GM12878 (cell line): Measurements from ENCODE around the gene UNC13D. TPM values are rescaled to one million over a fixed set of nuclear protein-coding genes. Genes with fewer than 3 reads are reported as not detected.

Experiments
- CHD1 ChIP-seq: IDR thresholded peaks from 2 replicates; pipeline ENCODE4 v1.6.1; 2012; ENCODE audit warnings: low read depth, low read length, improper control_type of control experiment
- CREB1 ChIP-seq: IDR thresholded peaks from 2 replicates; pipeline ENCODE4 v1.6.1; 2012; ENCODE audit warnings: low read depth, mild to moderate bottlenecking, inconsistent platforms
- EED ChIP-seq: sonication (generic); IDR thresholded peaks from 2 replicates; pipeline ENCODE4 v1.6.1; 2016; ENCODE audit warnings: antibody characterized with exemption, low read depth
- ESRRA ChIP-seq: IDR thresholded peaks from 2 replicates; pipeline ENCODE4 v1.6.1; 2012; ENCODE audit warnings: mild to moderate bottlenecking, low read length, improper control_type of control experiment
- FOXK2 ChIP-seq: fragments of 450-650 bp; IDR thresholded peaks from 2 replicates; pipeline ENCODE4 v1.6.1; 2017; ENCODE audit warnings: mild to moderate bottlenecking, moderate library complexity
- HDAC6 ChIP-seq: fragments of 200-600 bp; sonication (generic); IDR thresholded peaks from one replicate; pipeline ENCODE4 v1.8.0; 2017; ENCODE audit warnings: antibody characterized with exemption; ENCODE audit not compliant: unreplicated experiment
- KDM1A ChIP-seq: fragments of 200-600 bp; sonication (generic); IDR thresholded peaks from 2 replicates; pipeline ENCODE4 v1.6.1; 2016; ENCODE audit warnings: borderline replicate concordance
- SIX5 ChIP-seq: IDR thresholded peaks from 2 replicates; pipeline ENCODE4 v1.6.1; 2011; ENCODE audit warnings: mild to moderate bottlenecking, low read depth, low read length, moderate library complexity; ENCODE audit not compliant: severe bottlenecking
- SPI1 ChIP-seq: IDR thresholded peaks from 2 replicates; pipeline ENCODE4 v1.6.1; 2011; ENCODE audit warnings: low read depth, mild to moderate bottlenecking, low read length, moderate library complexity, borderline replicate concordance; ENCODE audit not compliant: insufficient read depth
- ZNF24 ChIP-seq: fragments of 450-650 bp; IDR thresholded peaks from 2 replicates; pipeline ENCODE4 v1.6.1; 2017; ENCODE audit warnings: antibody characterized with exemption, mild to moderate bottlenecking
- polyA plus RNA-seq, 11 experiments: library from polyadenylated mRNA; depleted of rRNA in 4 of 11; unstranded in 6 of 11; stranded (reverse) in 5 of 11; fragments of >200 nt; fragmentation: Nextera tagmentation in 4 of 11; fragmentation: Illumina TruSeq in 1 of 11; extraction: Ambion mirVana in 4 of 11; extraction: Trizol in 1 of 11; gene quantifications; 1 replicate in 1 of 11; 2 replicates in 10 of 11; pipeline versions ENCODE4 v1.2.1 to v1.2.3, GENCODE V29; 2011 to 2016; ENCODE audit warnings: inconsistent platforms in 2 of 11, missing spikeins in 2 of 11, low read depth in 1 of 11
- total RNA-seq, 4 experiments: library from RNA; depleted of rRNA in 3 of 4; stranded (reverse); fragments of >200 nt in 3 of 4; fragmentation: Illumina TruSeq in 1 of 4; extraction: Trizol in 1 of 4; gene quantifications; 2 replicates each; pipeline versions ENCODE4 v1.2.1 to v1.2.3, GENCODE V29; 2013 to 2021
- TF ChIP-seq, protein P1 (sequence below): fragments of 450-650 bp; IDR thresholded peaks from 2 replicates; pipeline ENCODE4 v1.6.1; 2017; ENCODE audit warnings: mild to moderate bottlenecking, low read depth, inconsistent platforms; ENCODE audit not compliant: poor library complexity, severe bottlenecking
- TF ChIP-seq, protein P2 (sequence below): fragments of 450-650 bp; IDR thresholded peaks from 2 replicates; pipeline ENCODE4 v1.6.1; 2017; ENCODE audit warnings: low read depth, mild to moderate bottlenecking, moderate library complexity
- TF ChIP-seq, protein P3 (sequence below): fragments of 450-650 bp; IDR thresholded peaks from 2 replicates; pipeline ENCODE4 v1.6.1; 2017; ENCODE audit warnings: borderline replicate concordance
- TF ChIP-seq, protein P4 (sequence below): fragments of 150-350 bp; IDR thresholded peaks from 2 replicates; pipeline ENCODE4 v1.6.1; 2016; ENCODE audit warnings: low read depth, low read length
- TF ChIP-seq, protein P5 (sequence below): fragments of 450-650 bp; IDR thresholded peaks from 2 replicates; pipeline ENCODE4 v1.6.1; 2018; ENCODE audit warnings: borderline replicate concordance, mild to moderate bottlenecking; ENCODE audit not compliant: partially characterized antibody
- TF ChIP-seq, protein P6 (sequence below): IDR thresholded peaks from 2 replicates; pipeline ENCODE4 v1.6.1; 2011; ENCODE audit warnings: low read depth, low read length, improper control_type of control experiment, borderline replicate concordance

UNC13D gene
- total and polyA plus RNA-seq, 10 of the 15 experiments (the other 5 are each of a cell fraction or from before 2014, with no cell fraction given) = 0.32 to 63.9 (median 25.2) TPM

DNA sequence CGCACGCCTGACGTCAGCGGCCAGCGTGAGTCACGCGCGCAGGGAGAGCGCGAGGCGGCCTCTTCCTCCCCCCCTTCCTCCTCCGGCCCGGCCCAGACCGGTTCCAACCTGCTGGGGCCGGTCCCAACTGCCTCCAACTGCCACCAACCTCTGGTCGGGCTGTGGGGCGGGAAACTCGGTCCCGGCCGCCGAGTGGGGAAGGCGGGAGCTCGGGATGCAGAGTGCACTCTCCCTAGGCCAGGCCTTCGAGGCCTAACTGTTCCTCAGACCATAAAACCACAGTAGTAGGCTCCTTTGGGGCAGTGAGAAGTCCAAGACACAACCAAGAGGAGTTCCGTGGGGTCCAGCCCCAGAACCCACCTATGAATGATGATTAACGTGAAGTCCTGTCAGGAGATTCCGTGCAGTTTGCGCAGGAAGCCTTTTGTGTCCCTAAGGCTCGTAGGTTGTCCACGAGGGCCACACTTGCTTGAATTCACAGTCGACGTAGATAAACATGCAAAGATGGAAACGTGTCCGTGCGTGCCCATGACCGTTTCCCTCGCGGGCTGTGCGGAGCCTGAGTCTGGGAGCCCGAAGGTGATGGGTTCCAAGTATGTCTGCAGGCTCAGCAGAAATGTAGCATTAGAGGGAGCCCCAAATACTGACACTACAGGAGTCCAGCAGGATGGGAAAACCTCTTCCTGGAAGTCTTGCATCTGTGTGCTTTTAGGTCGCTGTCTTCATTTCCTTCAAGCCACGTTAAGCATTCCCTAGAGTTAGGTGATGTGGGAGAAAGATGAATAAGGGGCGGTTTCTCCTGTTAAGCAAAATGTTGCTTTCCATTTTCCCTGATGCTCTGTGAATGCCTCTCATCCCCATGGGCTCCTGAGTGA lies 59.0 kb downstream of the UNC13D start (continued):
- TF ChIP-seq, protein P1, sequence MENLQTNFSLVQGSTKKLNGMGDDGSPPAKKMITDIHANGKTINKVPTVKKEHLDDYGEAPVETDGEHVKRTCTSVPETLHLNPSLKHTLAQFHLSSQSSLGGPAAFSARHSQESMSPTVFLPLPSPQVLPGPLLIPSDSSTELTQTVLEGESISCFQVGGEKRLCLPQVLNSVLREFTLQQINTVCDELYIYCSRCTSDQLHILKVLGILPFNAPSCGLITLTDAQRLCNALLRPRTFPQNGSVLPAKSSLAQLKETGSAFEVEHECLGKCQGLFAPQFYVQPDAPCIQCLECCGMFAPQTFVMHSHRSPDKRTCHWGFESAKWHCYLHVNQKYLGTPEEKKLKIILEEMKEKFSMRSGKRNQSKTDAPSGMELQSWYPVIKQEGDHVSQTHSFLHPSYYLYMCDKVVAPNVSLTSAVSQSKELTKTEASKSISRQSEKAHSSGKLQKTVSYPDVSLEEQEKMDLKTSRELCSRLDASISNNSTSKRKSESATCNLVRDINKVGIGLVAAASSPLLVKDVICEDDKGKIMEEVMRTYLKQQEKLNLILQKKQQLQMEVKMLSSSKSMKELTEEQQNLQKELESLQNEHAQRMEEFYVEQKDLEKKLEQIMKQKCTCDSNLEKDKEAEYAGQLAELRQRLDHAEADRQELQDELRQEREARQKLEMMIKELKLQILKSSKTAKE = no peak
- TF ChIP-seq ZNF24 (no peak), SIX5 (no peak), EED (0 out of 2 replicates have a peak, but pooled peaks have one; percentile 4), KDM1A (no peak), HDAC6 (no peak), CHD1 (peak; percentile 89; the same call in 1 of the 2 replicates), SPI1 (no peak), FOXK2 (no peak; the same call in 1 of the 2 replicates), ESRRA (no peak), CREB1 (no peak)
- TF ChIP-seq, protein P2, sequence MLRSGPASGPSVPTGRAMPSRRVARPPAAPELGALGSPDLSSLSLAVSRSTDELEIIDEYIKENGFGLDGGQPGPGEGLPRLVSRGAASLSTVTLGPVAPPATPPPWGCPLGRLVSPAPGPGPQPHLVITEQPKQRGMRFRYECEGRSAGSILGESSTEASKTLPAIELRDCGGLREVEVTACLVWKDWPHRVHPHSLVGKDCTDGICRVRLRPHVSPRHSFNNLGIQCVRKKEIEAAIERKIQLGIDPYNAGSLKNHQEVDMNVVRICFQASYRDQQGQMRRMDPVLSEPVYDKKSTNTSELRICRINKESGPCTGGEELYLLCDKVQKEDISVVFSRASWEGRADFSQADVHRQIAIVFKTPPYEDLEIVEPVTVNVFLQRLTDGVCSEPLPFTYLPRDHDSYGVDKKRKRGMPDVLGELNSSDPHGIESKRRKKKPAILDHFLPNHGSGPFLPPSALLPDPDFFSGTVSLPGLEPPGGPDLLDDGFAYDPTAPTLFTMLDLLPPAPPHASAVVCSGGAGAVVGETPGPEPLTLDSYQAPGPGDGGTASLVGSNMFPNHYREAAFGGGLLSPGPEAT = peak; percentile 37; the same call in 1 of the 2 replicates
- TF ChIP-seq, protein P3, sequence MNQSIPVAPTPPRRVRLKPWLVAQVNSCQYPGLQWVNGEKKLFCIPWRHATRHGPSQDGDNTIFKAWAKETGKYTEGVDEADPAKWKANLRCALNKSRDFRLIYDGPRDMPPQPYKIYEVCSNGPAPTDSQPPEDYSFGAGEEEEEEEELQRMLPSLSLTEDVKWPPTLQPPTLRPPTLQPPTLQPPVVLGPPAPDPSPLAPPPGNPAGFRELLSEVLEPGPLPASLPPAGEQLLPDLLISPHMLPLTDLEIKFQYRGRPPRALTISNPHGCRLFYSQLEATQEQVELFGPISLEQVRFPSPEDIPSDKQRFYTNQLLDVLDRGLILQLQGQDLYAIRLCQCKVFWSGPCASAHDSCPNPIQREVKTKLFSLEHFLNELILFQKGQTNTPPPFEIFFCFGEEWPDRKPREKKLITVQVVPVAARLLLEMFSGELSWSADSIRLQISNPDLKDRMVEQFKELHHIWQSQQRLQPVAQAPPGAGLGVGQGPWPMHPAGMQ = no peak
- TF ChIP-seq, protein P4, sequence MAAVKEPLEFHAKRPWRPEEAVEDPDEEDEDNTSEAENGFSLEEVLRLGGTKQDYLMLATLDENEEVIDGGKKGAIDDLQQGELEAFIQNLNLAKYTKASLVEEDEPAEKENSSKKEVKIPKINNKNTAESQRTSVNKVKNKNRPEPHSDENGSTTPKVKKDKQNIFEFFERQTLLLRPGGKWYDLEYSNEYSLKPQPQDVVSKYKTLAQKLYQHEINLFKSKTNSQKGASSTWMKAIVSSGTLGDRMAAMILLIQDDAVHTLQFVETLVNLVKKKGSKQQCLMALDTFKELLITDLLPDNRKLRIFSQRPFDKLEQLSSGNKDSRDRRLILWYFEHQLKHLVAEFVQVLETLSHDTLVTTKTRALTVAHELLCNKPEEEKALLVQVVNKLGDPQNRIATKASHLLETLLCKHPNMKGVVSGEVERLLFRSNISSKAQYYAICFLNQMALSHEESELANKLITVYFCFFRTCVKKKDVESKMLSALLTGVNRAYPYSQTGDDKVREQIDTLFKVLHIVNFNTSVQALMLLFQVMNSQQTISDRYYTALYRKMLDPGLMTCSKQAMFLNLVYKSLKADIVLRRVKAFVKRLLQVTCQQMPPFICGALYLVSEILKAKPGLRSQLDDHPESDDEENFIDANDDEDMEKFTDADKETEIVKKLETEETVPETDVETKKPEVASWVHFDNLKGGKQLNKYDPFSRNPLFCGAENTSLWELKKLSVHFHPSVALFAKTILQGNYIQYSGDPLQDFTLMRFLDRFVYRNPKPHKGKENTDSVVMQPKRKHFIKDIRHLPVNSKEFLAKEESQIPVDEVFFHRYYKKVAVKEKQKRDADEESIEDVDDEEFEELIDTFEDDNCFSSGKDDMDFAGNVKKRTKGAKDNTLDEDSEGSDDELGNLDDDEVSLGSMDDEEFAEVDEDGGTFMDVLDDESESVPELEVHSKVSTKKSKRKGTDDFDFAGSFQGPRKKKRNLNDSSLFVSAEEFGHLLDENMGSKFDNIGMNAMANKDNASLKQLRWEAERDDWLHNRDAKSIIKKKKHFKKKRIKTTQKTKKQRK = no peak
- TF ChIP-seq, protein P5, sequence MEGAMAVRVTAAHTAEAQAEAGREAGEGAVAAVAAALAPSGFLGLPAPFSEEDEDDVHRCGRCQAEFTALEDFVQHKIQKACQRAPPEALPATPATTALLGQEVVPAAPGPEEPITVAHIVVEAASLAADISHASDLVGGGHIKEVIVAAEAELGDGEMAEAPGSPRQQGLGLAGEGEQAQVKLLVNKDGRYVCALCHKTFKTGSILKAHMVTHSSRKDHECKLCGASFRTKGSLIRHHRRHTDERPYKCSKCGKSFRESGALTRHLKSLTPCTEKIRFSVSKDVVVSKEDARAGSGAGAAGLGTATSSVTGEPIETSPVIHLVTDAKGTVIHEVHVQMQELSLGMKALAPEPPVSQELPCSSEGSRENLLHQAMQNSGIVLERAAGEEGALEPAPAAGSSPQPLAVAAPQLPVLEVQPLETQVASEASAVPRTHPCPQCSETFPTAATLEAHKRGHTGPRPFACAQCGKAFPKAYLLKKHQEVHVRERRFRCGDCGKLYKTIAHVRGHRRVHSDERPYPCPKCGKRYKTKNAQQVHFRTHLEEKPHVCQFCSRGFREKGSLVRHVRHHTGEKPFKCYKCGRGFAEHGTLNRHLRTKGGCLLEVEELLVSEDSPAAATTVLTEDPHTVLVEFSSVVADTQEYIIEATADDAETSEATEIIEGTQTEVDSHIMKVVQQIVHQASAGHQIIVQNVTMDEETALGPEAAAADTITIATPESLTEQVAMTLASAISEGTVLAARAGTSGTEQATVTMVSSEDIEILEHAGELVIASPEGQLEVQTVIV = no peak
- TF ChIP-seq, protein P6, sequence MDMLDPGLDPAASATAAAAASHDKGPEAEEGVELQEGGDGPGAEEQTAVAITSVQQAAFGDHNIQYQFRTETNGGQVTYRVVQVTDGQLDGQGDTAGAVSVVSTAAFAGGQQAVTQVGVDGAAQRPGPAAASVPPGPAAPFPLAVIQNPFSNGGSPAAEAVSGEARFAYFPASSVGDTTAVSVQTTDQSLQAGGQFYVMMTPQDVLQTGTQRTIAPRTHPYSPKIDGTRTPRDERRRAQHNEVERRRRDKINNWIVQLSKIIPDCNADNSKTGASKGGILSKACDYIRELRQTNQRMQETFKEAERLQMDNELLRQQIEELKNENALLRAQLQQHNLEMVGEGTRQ = peak; percentile 18; the same call in 1 of the 2 replicates
